Measurements from ENCODE around the gene ABCC1.

- TF ChIP-seq, protein P1, sequence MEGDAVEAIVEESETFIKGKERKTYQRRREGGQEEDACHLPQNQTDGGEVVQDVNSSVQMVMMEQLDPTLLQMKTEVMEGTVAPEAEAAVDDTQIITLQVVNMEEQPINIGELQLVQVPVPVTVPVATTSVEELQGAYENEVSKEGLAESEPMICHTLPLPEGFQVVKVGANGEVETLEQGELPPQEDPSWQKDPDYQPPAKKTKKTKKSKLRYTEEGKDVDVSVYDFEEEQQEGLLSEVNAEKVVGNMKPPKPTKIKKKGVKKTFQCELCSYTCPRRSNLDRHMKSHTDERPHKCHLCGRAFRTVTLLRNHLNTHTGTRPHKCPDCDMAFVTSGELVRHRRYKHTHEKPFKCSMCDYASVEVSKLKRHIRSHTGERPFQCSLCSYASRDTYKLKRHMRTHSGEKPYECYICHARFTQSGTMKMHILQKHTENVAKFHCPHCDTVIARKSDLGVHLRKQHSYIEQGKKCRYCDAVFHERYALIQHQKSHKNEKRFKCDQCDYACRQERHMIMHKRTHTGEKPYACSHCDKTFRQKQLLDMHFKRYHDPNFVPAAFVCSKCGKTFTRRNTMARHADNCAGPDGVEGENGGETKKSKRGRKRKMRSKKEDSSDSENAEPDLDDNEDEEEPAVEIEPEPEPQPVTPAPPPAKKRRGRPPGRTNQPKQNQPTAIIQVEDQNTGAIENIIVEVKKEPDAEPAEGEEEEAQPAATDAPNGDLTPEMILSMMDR (IDR thresholded peaks at IDR 0.05; ENCODE audit: low read depth, low read length, poor library complexity, severe bottlenecking) = no peak
- no peak for TF ChIP-seq EZH2phosphoT487 (IDR thresholded peaks at IDR 0.05; ENCODE audit: borderline replicate concordance, low read length)
Measured at GRCh38 chr16:15924996-15925395, 24.4 kb upstream of the ABCC1 start.

Measured in DOHH2 (cell line).